Measurements from ENCODE around the gene BCL2. TPM values are rescaled to one million over a fixed set of nuclear protein-coding genes. Genes with fewer than 3 reads are reported as not detected.

BCL2 gene
- total and polyA plus RNA-seq, 4 experiments from 2014 or later, result 28.5 to 50.4 (median 41.8) TPM

DNA sequence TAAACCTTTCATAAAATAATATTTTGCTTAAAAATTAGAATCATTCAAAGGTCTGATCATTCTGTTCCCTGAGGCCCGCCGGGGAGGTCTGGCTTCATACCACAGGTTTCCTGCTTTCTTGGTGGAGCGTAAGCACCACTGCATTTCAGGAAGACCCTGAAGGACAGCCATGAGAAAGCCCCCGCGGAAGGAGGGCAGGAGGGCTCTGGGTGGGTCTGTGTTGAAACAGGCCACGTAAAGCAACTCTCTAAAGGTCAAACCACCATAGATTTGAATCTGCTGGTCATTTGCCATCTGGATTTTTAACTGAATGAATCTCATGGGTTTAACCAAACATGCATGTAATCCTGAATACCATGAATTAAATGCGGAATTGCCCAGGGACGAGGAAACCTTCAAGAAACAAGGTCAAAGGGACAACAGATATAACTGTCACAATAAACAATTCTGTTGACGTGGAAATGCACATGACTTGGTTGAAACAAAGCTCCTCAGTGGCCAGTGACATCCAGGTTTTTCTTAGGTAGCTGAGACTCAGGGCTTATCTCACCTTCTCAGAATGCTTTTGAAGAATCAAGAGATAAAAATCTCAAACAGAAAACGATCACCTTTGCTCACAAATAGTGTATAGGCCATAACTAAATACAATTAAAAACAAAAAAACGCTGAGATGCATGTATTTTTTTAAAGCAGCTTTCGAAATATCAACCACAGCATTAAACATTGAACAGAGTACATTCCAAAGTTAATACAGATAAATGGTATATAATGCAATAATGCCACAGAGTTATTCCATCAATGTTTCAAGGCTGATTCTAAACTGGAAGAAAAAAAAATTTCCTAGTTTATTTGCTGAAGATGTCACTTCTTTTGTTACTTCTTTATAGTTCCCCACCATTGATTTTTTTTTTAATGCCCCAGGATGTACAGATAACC lies 193.2 kb downstream of the BCL2 start:
- CTCF ChIA-PET (ENCODE audit: partially characterized antibody), result interaction anchor here (1.0 to 13.1 kb wide), 2 partner anchors 13 to 198 kb away, joined by 3 to 175 read pairs; no protein-coding TSS in a partner anchor
- POLR2A ChIA-PET (ENCODE audit: partially characterized antibody), result interaction anchor here (0.6 kb wide), 1 partner anchor 9 kb away, joined by 3 read pairs; no protein-coding TSS in a partner anchor
- Mint-ChIP-seq H3K4me3 (no peak overlapping the region), H3K27ac (peak overlapping the region in 4 of 7 donors; percentile 14 to 74 (median 50)), H3K9me3 (no peaks in the 10 kb centered on the region), H3K36me3 (peaks cover 18 to 27% of the 10 kb centered on the region in 2 donors), H3K4me1 (peaks cover 5 to 13% (median 9%) of the 10 kb centered on the region in 4 donors), H3K27me3 (no peaks in the 10 kb centered on the region)
- Histone ChIP-seq H3K36me3 (ENCODE audit: insufficient read depth, low read length) (no peaks in the 10 kb centered on the region), H3K27ac (ENCODE audit: low read depth, low read length) (no peak overlapping the region), H3K4me1 (ENCODE audit: insufficient read depth, low read length) (peaks cover 7% of the 10 kb centered on the region), H3K9me3 (ENCODE audit: control insufficient read depth in 1 of 2, low read length in 2 of 2) (no peaks in the 10 kb centered on the region), H3K27me3 (ENCODE audit: insufficient read depth, low read length) (no peaks in the 10 kb centered on the region), H3K4me3 (ENCODE audit: low read length in 2 of 2) (no peak overlapping the region)
- DNase-seq, result no peak
- intact Hi-C loops (cut with micrococcal nuclease), result no loop called here

DNA sequence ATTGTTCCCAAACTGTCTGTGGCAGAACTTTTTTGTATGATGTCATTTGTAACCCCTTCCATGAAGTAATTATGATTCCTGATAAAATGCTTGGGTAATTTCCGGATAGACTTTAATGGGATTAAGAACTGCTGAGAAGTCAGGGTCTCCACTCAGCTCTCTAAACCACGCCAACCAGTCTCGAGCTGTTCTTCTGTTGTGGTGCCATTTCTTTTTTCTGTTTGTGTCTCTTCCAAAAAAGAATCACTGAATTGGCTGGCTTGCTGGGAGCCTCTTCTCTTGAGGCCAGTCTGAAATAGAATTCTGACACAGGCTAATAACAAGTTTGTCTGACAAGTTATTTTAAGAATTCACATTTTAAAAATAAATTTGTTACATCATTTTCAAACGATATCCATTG lies 198.9 kb downstream of the BCL2 start:
- H3K36me3 Mint-ChIP-seq, result peaks cover 0 to 2% of the 10 kb centered on the region in 2 donors
- no peak for DNase-seq
- H3K27ac Mint-ChIP-seq, result peak overlapping the region in 2 of 7 donors; percentile 57 to 70
- H3K9me3 Mint-ChIP-seq, result peaks cover 0 to 2% (median 0%) of the 10 kb centered on the region in 8 donors
- POLR2A ChIA-PET (ENCODE audit: partially characterized antibody), result no interaction called here
- H3K4me3 Mint-ChIP-seq, result no peak overlapping the region
- Histone ChIP-seq H3K36me3 (ENCODE audit: insufficient read depth, low read length) (no peaks in the 10 kb centered on the region), H3K4me1 (ENCODE audit: insufficient read depth, low read length) (no peaks in the 10 kb centered on the region), H3K4me3 (ENCODE audit: low read length in 2 of 2) (no peak overlapping the region), H3K9me3 (ENCODE audit: control insufficient read depth in 1 of 2, low read length in 2 of 2) (no peaks in the 10 kb centered on the region), H3K27ac (ENCODE audit: low read depth, low read length) (no peak overlapping the region), H3K27me3 (ENCODE audit: insufficient read depth, low read length) (no peaks in the 10 kb centered on the region)
- CTCF ChIA-PET (ENCODE audit: partially characterized antibody), result interaction anchor here (0.8 to 1.4 kb wide), 6 partner anchors 14 to 218 kb away, joined by 3 to 15 read pairs (median 3); no protein-coding TSS in a partner anchor
- H3K4me1 Mint-ChIP-seq, result peaks cover 3 to 9% (median 4%) of the 10 kb centered on the region in 4 donors
- no peaks in the 10 kb centered on the region for H3K27me3 Mint-ChIP-seq
- intact Hi-C loops (cut with micrococcal nuclease), result no loop called here

GRCh38 chr18:63119647-63120046 lies 199.9 kb downstream of the BCL2 start:
- Histone ChIP-seq H3K4me1 (ENCODE audit: insufficient read depth, low read length) (no peaks in the 10 kb centered on the region), H3K36me3 (ENCODE audit: insufficient read depth, low read length) (no peaks in the 10 kb centered on the region), H3K27me3 (ENCODE audit: insufficient read depth, low read length) (no peaks in the 10 kb centered on the region), H3K27ac (ENCODE audit: low read depth, low read length) (no peak overlapping the region), H3K9me3 (ENCODE audit: control insufficient read depth in 1 of 2, low read length in 2 of 2) (no peaks in the 10 kb centered on the region), H3K4me3 (ENCODE audit: low read length in 2 of 2) (no peak overlapping the region)
- no peak for DNase-seq
- H3K9me3 Mint-ChIP-seq, result peaks cover 0 to 2% (median 0%) of the 10 kb centered on the region in 8 donors
- H3K4me1 Mint-ChIP-seq, result peaks cover 3 to 9% (median 4%) of the 10 kb centered on the region in 4 donors
- H3K4me3 Mint-ChIP-seq, result no peak overlapping the region
- ChIA-PET POLR2A (ENCODE audit: partially characterized antibody) (interaction anchor here (0.7 kb wide), 1 partner anchor 34 kb away, joined by 3 read pairs; no protein-coding TSS in a partner anchor), CTCF (ENCODE audit: partially characterized antibody) (interaction anchor here (0.8 to 1.5 kb wide), 7 partner anchors 15 to 219 kb away, joined by 3 to 15 read pairs (median 3); no protein-coding TSS in a partner anchor)
- peaks cover 0 to 3% of the 10 kb centered on the region in 2 donors for H3K27me3 Mint-ChIP-seq
- H3K27ac Mint-ChIP-seq, result peak overlapping the region in 1 of 7 donors; percentile 82
- intact Hi-C loops (cut with micrococcal nuclease), result no loop called here
- peaks cover 0 to 2% of the 10 kb centered on the region in 2 donors for H3K36me3 Mint-ChIP-seq

DNA sequence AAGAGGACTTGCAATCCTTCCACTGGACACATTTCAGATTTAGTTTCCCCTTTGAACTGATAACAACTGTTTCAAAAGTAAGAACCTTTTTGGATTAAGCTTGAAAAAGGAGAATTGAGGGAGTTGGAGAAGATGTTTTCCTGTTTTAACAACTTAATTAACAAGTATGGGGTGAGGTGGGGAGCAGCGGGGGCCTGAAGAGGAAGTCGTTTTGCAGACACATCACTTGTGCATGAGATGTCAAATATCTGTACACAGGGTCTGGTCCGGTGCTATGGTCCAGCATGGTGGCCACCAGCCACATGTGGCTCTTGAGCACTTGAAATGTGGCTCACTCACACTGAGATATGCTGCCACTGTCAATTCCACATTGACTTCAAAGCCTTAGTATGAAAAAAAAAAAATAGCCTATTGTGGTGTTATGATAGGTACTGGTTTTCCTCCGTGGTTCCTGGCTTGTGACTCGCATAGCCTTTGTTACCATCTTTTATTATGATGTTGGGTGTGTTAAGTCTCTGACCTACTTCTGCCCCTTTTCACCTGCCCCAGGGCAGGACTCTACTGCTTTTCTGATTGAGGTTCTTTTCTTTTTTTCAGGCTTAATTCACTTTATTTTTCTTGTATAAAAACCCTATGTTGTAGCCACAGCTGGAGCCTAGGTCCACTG lies 205.5 kb downstream of the BCL2 start:
- POLR2A ChIA-PET (ENCODE audit: partially characterized antibody), result no interaction called here
- Mint-ChIP-seq H3K27me3 (peaks cover 4 to 6% of the 10 kb centered on the region in 2 donors), H3K36me3 (no peaks in the 10 kb centered on the region), H3K27ac (peak overlapping the region in 2 of 7 donors; percentile 47 to 76), H3K9me3 (peaks cover 0 to 20% (median 15%) of the 10 kb centered on the region in 8 donors), H3K4me3 (no peak overlapping the region), H3K4me1 (peaks cover 5 to 20% (median 9%) of the 10 kb centered on the region in 4 donors)
- intact Hi-C loops (cut with micrococcal nuclease), result no loop called here
- DNase-seq, result peak in 1 of 5 donors; percentile 18
- Histone ChIP-seq H3K36me3 (ENCODE audit: insufficient read depth, low read length) (no peaks in the 10 kb centered on the region), H3K4me1 (ENCODE audit: insufficient read depth, low read length) (no peaks in the 10 kb centered on the region), H3K4me3 (ENCODE audit: low read length in 2 of 2) (no peak overlapping the region), H3K27ac (ENCODE audit: low read depth, low read length) (no peak overlapping the region), H3K9me3 (ENCODE audit: control insufficient read depth in 1 of 2, low read length in 2 of 2) (peaks cover 0 to 4% of the 10 kb centered on the region in 2 donors), H3K27me3 (ENCODE audit: insufficient read depth, low read length) (no peaks in the 10 kb centered on the region)
- CTCF ChIA-PET (ENCODE audit: partially characterized antibody), result interaction anchor here (1.2 kb wide), 1 partner anchor 205 kb away, joined by 3 read pairs; no protein-coding TSS in a partner anchor

- Mint-ChIP-seq H3K4me3 (no peak overlapping the region), H3K36me3 (no peaks in the 10 kb centered on the region), H3K27me3 (peaks cover 4 to 6% of the 10 kb centered on the region in 2 donors), H3K27ac (no peak overlapping the region), H3K9me3 (peaks cover 0 to 20% (median 15%) of the 10 kb centered on the region in 8 donors), H3K4me1 (peaks cover 2 to 22% (median 11%) of the 10 kb centered on the region in 4 donors)
- no peak overlapping the region for H3K4me3 ChIP-seq (ENCODE audit: low read length in 2 of 2)
- H3K9me3 ChIP-seq (ENCODE audit: control insufficient read depth in 1 of 2, low read length in 2 of 2), result peaks cover 0 to 4% of the 10 kb centered on the region in 2 donors
- no peak overlapping the region for H3K27ac ChIP-seq (ENCODE audit: low read depth, low read length)
- no peaks in the 10 kb centered on the region for H3K27me3 ChIP-seq (ENCODE audit: insufficient read depth, low read length)
- intact Hi-C loops (cut with micrococcal nuclease), result no loop called here
- H3K36me3 ChIP-seq (ENCODE audit: insufficient read depth, low read length), result no peaks in the 10 kb centered on the region
- CTCF ChIA-PET (ENCODE audit: partially characterized antibody), result interaction anchor here (1.0 kb wide), 1 partner anchor 211 kb away, joined by 3 read pairs; no protein-coding TSS in a partner anchor
- no peak for DNase-seq
- POLR2A ChIA-PET (ENCODE audit: partially characterized antibody), result no interaction called here
- peaks cover under 1% of the 10 kb centered on the region for H3K4me1 ChIP-seq (ENCODE audit: insufficient read depth, low read length)
Observed at GRCh38 chr18:63112706-63113105, 206.9 kb downstream of the BCL2 start.

GRCh38 chr18:63111671-63112402 lies 207.7 kb downstream of the BCL2 start:
- Mint-ChIP-seq H3K27me3 (peaks cover 4 to 6% of the 10 kb centered on the region in 2 donors), H3K4me1 (peaks cover 7 to 31% (median 18%) of the 10 kb centered on the region in 4 donors), H3K4me3 (no peak overlapping the region), H3K36me3 (no peaks in the 10 kb centered on the region), H3K27ac (peak overlapping the region in 1 of 7 donors; percentile 29), H3K9me3 (peaks cover 0 to 20% (median 15%) of the 10 kb centered on the region in 8 donors)
- ChIA-PET POLR2A (ENCODE audit: partially characterized antibody) (no interaction called here), CTCF (ENCODE audit: partially characterized antibody) (interaction anchor here (1.0 kb wide), 1 partner anchor 212 kb away, joined by 3 read pairs; no protein-coding TSS in a partner anchor)
- Histone ChIP-seq H3K27ac (ENCODE audit: low read depth, low read length) (no peak overlapping the region), H3K4me1 (ENCODE audit: insufficient read depth, low read length) (peaks cover 9% of the 10 kb centered on the region), H3K27me3 (ENCODE audit: insufficient read depth, low read length) (no peaks in the 10 kb centered on the region), H3K4me3 (ENCODE audit: low read length in 2 of 2) (no peak overlapping the region), H3K9me3 (ENCODE audit: control insufficient read depth in 1 of 2, low read length in 2 of 2) (peaks cover 0 to 4% of the 10 kb centered on the region in 2 donors), H3K36me3 (ENCODE audit: insufficient read depth, low read length) (no peaks in the 10 kb centered on the region)
- no peak for DNase-seq
- intact Hi-C loops (cut with micrococcal nuclease), result no loop called here

Measured in CD4-positive, alpha-beta memory T cell (primary cell).